Tongue (tissue), 2 donors: ENCODE measurements around the gene NLGN1. TPM values are rescaled to one million over a fixed set of nuclear protein-coding genes. Genes with fewer than 3 reads are reported as not detected.
"Not testable (repeated sequence)": the region's sequence is repeated elsewhere in the genome, so short reads cannot be mapped to it uniquely, and the experiment has no call there.

Experiments used
- DNase-seq: peaks from one replicate; pipeline ENCODE4 v3.0.0-alpha.2; 2015
- total RNA-seq: library from RNA; depleted of rRNA; stranded (reverse); fragments of >200 nt; gene quantifications from one replicate; pipeline ENCODE4 v1.2.3, GENCODE V29; 2014

Gene NLGN1
- total RNA-seq, 1 donor from 2014 or later: 12.6 TPM

GRCh38 chr3:174170248-174170647, 772.7 kb downstream of the NLGN1 start:
- no peak for DNase-seq

GRCh38 chr3:174186377-174186989, 788.9 kb downstream of the NLGN1 start:
- no peak for DNase-seq

- DNase-seq: no peak
Measured at GRCh38 chr3:174191380-174191779, 793.8 kb downstream of the NLGN1 start.

- no peak for DNase-seq
Measured at GRCh38 chr3:174191895-174192294, 794.4 kb downstream of the NLGN1 start.

- no peak for DNase-seq
Measured at GRCh38 chr3:174192471-174192870, 794.9 kb downstream of the NLGN1 start.

GRCh38 chr3:174193604-174194003, 796.1 kb downstream of the NLGN1 start:
- DNase-seq: no peak

- no peak for DNase-seq
Measured at GRCh38 chr3:174197416-174197815, 799.9 kb downstream of the NLGN1 start.

GRCh38 chr3:174198199-174198598, 800.7 kb downstream of the NLGN1 start:
- no peak for DNase-seq

GRCh38 chr3:174199696-174200095, 802.2 kb downstream of the NLGN1 start:
- no peak for DNase-seq

- DNase-seq: no peak
Measured at GRCh38 chr3:174202116-174202515, 804.6 kb downstream of the NLGN1 start.

GRCh38 chr3:174202561-174202960, 805.0 kb downstream of the NLGN1 start:
- DNase-seq: no peak

GRCh38 chr3:174204765-174205164, 807.2 kb downstream of the NLGN1 start:
- no peak for DNase-seq

- DNase-seq: no peak
Measured at GRCh38 chr3:174206607-174207192, 809.2 kb downstream of the NLGN1 start.

GRCh38 chr3:174208161-174208560, 810.6 kb downstream of the NLGN1 start:
- DNase-seq: no peak

GRCh38 chr3:174211896-174212295, 814.4 kb downstream of the NLGN1 start:
- not testable (repeated sequence) for DNase-seq

- no peak for DNase-seq
Measured at GRCh38 chr3:174215456-174215855, 817.9 kb downstream of the NLGN1 start.

- DNase-seq: no peak
Measured at GRCh38 chr3:174216019-174216418, 818.5 kb downstream of the NLGN1 start.

GRCh38 chr3:174216946-174217718, 819.6 kb downstream of the NLGN1 start:
- no peak for DNase-seq

GRCh38 chr3:174218016-174218415, 820.5 kb downstream of the NLGN1 start:
- DNase-seq: no peak

- DNase-seq: no peak
Measured at GRCh38 chr3:174219738-174220137, 822.2 kb downstream of the NLGN1 start.

- DNase-seq: no peak
Measured at GRCh38 chr3:174220775-174221554, 823.4 kb downstream of the NLGN1 start.

GRCh38 chr3:174223042-174223441, 825.5 kb downstream of the NLGN1 start:
- DNase-seq: no peak

- no peak for DNase-seq
Measured at GRCh38 chr3:174223626-174224025, 826.1 kb downstream of the NLGN1 start.
